ENCODE results near the gene SEPTIN2.

DNA sequence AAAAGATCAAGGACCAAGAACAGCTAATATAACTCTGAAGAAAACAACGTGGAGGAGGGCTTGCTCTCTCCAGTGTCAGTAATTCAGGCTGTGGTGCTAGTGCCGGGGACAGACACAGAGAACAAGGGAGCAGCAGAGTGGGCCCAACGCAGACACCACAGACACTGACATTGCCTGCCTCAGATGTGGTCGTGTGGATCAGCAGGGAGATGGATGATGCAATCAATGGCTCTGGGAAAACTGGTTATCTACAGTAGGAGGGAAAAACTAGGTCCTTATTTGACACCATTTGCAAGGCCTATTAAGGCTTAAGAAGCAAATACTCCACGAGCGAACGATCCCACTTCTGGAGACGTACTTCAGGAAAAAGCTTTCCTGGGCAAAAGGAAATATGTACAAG lies 36.3 kb upstream of the SEPTIN2 start:
- TF ChIP-seq CTCF (IDR thresholded peaks at IDR 0.05; ENCODE audit: poor library complexity), result no peak
- no peak for TF ChIP-seq EZH2 (IDR thresholded peaks at IDR 0.05; ENCODE audit: borderline replicate concordance)
- no peak for TF ChIP-seq EZH2phosphoT487 (IDR thresholded peaks at IDR 0.05; ENCODE audit: low read depth, severe bottlenecking, unreplicated experiment)

Data from hepatocyte (in vitro differentiated cells).